GM19035 (cell line): ENCODE data around the gene KLK15.
"Not testable (repeated sequence)": the region's sequence is repeated elsewhere in the genome, so short reads cannot be mapped to it uniquely, and the experiment has no call there.

Experiments
- ATAC-seq: cut with Tn5 transposase; IDR thresholded peaks from one replicate; pipeline ENCODE4 v1.9.1; 2021; ENCODE audit not compliant: unreplicated experiment

KLK15 gene

GRCh38 chr19:50797781-50798658 lies 35.4 kb downstream of the KLK15 start:
- ATAC-seq: no peak

GRCh38 chr19:50797429-50797780 lies 36.0 kb downstream of the KLK15 start:
- no peak for ATAC-seq

- ATAC-seq: no peak
Measured at GRCh38 chr19:50796634-50797428, 36.5 kb downstream of the KLK15 start.

GRCh38 chr19:50796128-50796633 lies 37.2 kb downstream of the KLK15 start:
- no peak for ATAC-seq

GRCh38 chr19:50795664-50796073 lies 37.7 kb downstream of the KLK15 start:
- ATAC-seq: no peak

GRCh38 chr19:50794876-50795663 lies 38.3 kb downstream of the KLK15 start:
- ATAC-seq: no peak

GRCh38 chr19:50794074-50794875 lies 39.1 kb downstream of the KLK15 start:
- no peak for ATAC-seq

GRCh38 chr19:50793558-50794065 lies 39.8 kb downstream of the KLK15 start:
- no peak for ATAC-seq

- ATAC-seq: no peak
Measured at GRCh38 chr19:50792272-50793250, 40.8 kb downstream of the KLK15 start.

GRCh38 chr19:50791594-50792271 lies 41.6 kb downstream of the KLK15 start:
- no peak for ATAC-seq

- ATAC-seq: no peak
Measured at GRCh38 chr19:50790922-50791467, 42.4 kb downstream of the KLK15 start.

- ATAC-seq: no peak
Measured at GRCh38 chr19:50790396-50790795, 43.0 kb downstream of the KLK15 start, which contains the start of gene ACP4. ACP4 (plus strand) TSS chr19:50790415; CDS start chr19:50790415, 0 bp downstream.

GRCh38 chr19:50785329-50785728 lies 48.0 kb downstream of the KLK15 start:
- ATAC-seq: no peak

- ATAC-seq: no peak
Measured at GRCh38 chr19:50784710-50785109, 48.7 kb downstream of the KLK15 start.

GRCh38 chr19:50783848-50784152 lies 49.6 kb downstream of the KLK15 start:
- not testable (repeated sequence) for ATAC-seq

- no peak for ATAC-seq
Measured at GRCh38 chr19:50780753-50781435, 52.5 kb downstream of the KLK15 start.
